RPMI7951 (cell line): Measurements from ENCODE around the gene PLGRKT. TPM values are rescaled to one million over a fixed set of nuclear protein-coding genes. Genes with fewer than 3 reads are reported as not detected.
"Not testable (repeated sequence)": the region's sequence is repeated elsewhere in the genome, so short reads cannot be mapped to it uniquely, and the experiment has no call there.

Experiments used
- DNase-seq: peaks from one replicate; pipeline ENCODE4 v3.0.0-alpha.2; 2012; ENCODE audit warnings: low read depth
- total RNA-seq: library from RNA; depleted of rRNA; stranded (reverse); fragments of >200 nt; shearing (Covaris generic); gene quantifications from 2 replicates; pipeline ENCODE4 v1.2.3, GENCODE V29; 2014

Gene PLGRKT
- total RNA-seq, 1 experiment from 2014 or later: 45.1 TPM

DNA sequence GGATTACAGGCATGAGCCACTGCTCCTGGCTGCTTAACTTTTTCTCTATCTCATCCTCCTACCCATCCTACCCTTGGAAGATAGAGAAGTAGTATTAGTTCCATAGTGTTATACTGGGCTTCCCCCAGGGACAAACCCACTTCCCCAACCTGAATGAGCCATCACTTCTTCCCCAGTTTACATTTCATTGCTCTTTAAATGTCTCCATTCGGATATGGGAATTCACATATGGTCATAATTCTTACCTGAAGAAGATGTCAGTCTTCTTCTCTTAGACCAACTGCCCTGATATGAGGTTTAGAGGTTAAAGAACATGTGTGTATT lies 14.5 kb upstream of the PLGRKT start:
- no peak for DNase-seq

DNA sequence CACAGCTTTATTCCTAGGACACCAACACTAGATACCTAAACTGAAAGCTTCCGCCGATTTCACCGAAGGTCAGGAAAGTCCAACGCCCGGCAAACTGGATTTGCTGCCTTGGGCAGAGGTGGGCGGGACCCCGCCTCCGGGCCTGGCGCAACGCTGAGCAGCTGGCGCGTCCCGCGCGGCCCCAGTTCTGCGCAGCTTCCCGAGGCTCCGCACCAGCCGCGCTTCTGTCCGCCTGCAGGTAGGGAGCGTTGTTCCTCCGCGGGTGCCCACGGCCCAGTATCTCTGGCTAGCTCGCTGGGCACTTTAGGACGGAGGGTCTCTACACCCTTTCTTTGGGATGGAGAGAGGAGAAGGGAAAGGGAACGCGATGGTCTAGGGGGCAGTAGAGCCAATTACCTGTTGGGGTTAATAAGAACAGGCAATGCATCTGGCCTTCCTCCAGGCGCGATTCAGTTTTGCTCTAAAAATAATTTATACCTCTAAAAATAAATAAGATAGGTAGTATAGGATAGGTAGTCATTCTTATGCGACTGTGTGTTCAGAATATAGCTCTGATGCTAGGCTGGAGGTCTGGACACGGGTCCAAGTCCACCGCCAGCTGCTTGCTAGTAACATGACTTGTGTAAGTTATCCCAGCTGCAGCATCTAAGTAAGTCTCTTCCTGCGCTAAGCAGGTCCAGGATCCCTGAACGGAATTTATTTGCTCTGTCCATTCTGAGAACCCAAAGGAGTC lies 12.8 kb upstream of the PLGRKT start, which contains the start of gene CD274:
Gene CD274, plus strand, starts transcription at position 184 of the 733 bp plus-strand sequence. CDS start 5,572 bp downstream, outside the sequence.
- DNase-seq: peak; percentile 92

DNA sequence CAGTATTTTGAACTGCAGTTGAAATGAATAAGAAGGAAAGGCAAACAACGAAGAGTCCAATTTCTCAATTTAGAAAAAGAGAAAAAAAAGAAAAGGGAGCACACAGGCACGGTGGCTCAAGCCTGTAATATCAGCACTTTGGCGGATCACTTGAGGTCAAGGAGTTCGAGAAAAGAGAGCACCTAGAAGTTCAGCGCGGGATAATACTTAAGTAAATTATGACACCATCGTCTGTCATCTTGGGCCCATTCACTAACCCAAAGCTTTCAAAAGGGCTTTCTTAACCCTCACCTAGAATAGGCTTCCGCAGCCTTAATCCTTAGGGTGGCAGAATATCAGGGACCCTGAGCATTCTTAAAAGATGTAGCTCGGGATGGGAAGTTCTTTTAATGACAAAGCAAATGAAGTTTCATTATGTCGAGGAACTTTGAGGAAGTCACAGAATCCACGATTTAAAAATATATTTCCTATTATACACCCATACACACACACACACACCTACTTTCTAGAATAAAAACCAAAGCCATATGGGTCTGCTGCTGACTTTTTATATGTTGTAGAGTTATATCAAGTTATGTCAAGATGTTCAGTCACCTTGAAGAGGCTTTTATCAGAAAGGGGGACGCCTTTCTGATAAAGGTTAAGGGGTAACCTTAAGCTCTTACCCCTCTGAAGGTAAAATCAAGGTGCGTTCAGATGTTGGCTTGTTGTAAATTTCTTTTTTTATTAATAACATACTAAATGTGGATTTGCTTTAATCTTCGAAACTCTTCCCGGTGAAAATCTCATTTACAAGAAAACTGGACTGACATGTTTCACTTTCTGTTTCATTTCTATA lies 12.0 kb upstream of the PLGRKT start:
- DNase-seq: no peak

DNA sequence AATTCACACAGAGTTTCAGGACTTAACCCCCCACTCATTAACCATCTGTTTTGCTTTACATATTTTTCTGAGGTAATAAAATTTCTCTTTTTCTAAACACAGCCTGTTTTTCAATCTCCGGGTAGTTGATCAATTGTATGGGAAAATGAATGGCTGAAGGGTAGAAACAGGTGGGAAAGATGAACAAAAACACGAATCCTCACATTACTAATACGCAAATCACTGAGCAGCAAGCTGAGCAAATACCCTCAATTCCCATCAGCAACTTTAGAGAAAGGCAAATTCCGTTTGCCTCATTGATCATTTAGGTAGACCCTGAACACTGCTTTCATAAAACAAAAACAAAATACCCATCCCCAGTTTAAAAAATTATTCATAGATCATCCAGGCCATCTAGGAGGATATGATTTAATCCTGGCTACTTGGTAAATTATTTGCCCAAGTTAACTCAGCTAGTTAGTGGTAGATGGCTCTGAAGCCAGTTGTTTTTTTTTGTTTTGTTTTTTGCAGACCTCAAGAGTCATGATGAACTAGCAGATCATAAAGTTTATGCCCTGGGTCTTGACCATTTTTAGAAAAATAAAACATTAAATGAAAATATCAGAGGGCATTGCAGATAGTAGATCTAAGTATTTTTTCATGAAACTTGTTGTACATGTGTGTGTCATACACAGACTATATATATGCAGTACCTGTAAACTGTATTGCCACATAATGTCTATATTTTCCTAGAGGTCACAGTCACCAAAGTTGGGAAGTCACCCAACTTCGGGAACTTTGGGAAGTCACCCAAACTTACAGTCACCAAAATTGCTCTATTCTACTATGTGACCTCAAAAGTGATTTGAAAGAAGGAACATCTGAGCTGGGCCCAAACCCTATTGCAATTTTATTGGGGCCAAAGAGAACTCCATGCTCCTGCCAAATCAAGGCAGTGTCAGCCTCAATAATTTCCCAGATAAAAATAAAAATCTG lies 11.0 kb upstream of the PLGRKT start:
- DNase-seq: no peak

DNA sequence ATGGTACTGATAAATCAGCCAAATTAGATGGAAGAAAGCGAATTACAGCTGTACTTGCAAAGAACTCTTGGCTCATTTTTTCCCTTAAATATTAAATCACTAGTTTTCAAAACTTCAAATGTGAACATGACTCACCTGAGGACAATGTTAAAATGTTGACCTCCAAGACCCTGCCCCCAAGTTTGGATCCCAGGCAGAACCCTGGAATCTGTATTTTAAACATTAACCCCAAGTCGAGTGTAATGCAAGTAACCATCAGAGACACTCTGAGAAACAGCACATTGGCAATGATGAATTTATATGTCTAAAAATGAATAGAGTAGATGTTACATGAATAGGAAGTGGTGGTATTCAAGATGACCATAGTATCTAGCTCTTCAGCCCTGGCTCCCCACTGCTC lies 10.3 kb upstream of the PLGRKT start:
- DNase-seq: no peak

DNA sequence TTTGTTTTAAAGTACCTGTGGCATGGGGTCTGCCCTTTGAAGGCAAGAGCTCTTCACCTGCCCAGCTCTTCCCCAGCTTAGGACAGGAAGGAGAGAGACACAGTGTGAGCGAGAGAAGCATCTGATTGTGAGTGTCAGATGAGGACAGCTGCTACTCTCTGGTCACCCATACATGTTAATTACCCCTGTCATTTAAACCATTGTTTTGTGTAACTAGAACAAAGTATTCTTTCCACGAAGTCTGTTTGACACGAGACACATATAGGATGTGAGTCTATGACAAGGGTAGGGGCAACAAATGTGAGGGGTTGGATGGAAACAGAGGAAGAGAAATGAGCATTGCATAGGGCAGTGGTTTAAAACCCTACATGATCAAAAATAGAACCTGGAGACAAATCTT lies 9.6 kb upstream of the PLGRKT start:
- DNase-seq: no peak

DNA sequence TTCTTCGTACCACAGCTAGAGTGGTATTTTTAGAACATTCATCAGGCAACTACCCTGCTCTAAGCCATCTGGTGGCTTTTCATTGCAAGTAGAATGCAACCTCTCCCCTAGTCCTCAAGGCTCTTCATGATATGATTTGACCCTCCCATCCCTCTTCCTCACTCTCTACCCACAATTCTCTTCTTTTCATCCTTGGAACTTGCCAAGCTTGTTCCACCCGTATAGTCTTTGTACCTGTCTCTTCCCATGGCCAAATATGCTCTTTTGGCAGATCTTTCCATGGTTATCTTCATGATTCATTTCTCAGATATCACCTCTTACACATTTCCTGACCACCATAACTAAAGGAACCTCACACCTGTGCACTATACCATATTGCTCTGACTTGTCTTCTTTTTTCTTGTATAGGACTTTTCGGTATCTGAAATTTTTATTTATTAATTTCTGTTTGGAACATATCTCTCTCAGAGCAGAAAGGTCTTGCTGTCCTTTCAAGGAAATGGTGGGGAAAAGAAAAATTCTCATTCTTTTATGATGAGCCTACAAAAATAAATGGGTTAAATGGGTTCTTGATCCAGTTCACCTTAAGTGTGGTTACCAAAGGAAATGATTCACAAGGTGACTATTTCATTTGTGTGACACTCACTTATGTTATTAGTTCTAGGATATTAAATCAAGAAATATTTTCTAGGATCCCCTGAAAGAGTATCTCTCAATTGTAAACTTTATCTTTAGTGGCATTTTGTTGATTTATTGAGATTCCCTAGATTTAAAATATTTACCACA lies 8.9 kb upstream of the PLGRKT start:
- peak; percentile 13 for DNase-seq

DNA sequence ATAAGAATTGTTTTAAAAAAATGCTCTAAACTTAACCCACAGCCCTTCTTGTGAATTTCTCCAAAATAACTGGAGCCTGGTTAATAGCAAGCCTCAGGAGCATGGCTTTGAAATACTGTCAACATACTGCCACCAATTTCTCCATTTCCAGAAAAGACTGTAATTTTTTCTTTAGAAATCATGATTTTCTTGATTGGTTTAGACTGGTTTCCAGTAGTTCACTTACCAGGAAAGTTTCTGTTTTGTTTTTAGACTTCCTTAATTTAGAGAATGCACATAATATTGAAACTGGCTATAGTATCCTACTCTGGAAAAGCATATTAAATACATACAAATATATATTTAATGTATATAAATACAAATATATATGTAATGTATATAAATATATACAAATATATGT lies 8.2 kb upstream of the PLGRKT start:
- DNase-seq: no peak

DNA sequence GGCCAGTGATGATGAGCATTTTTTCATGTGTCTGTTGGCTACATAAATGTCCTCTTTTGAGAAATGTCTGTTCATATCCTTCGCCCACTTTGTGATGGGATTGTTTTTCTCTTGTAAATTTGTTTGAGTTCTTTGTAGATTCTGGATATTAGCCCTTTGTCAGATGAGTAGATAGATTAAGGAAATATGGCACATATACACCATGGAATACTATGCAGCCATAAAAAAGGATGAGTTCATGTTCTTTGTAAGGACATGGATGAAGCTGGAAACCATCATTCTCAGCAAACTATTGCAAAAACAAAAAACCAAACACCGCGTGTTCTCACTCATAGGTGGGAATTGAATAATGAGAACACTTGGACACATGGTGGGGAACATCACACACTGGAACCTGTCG lies 7.4 kb upstream of the PLGRKT start:
- DNase-seq: not testable (repeated sequence)

DNA sequence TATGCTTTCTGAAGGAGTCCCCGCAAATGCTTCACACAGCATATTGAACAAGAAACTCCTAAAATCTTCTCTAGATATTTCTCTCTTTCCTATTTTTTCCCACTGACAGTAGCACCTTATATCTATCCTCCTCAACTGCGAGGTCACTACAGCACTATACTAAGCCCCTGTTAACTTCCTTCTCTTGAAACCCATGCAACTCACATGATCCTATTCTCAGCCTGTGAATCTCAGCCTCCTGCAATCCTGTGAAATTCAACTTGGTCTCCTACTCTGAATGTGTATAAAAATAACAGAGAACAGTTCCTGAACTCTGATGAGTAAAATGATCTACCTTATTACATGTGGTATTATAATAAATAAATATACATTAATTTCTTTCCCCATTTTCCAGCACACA lies 6.1 kb upstream of the PLGRKT start:
- no peak for DNase-seq

DNA sequence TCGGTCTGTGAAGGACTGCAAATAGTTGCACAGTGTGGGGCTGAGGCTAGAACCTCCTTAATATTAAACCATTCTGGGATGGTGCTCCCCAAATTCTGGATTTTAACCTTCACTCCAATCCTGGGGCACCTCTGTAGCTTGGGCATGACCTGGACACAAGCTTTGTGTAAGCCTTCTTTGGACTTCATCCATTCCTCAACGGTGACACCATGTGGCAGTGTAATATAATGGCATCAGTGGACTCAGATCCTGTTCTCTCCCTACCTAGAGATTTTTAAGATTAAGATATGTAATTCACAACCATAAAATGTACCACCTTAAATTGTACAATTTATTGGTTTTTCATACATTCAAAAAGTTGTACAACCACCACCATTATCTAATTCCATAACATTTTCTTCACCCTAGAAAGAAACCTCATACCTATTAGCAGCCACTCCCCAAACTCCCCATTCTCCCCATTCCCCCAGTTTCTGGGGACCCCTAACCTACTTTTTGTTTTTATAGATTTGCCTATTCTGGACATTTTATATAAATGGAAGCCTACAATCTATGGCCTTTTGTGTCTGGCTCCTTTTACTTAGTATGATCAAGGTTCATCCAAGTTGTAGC lies 4.8 kb upstream of the PLGRKT start:
- DNase-seq: peak; percentile 58

DNA sequence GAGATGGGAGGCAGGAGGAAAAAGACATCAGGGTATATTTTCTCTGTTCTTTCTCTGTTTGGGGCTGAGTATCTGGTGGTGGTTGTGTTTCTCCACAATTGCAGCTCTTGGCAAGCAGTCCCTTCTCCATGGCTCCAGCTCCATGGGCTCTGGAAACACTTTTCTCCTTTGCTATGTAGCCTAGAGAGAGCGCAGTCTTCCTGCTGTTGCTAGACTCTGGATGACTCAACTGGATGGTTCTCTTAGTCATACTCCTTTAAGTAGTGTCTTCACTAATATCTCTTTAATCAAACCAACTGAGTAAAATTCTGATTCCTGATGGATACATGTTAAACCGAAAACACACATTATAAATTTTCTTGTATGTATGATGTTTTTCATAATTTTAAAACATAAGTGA lies 3.3 kb upstream of the PLGRKT start:
- DNase-seq: peak; percentile 73

DNA sequence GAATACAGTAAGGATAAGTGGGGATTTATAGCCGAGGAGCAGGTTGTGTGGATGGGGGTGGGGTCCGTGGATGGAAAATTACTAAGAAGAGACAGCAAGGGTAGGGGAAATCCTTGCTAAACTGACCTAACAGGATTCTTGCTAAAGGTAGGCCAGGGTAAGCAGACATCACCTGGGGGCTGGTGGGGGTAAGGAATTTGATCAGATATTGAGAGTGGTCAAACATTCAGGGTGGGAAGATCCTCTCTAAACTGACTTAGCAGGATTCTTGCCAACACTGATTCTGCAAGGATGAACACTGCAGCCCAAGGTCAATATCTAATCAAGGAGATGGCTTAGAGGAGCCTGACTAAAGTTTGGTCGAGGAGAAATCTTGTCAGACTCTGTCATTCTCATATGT lies 2.7 kb upstream of the PLGRKT start:
- DNase-seq: no peak

DNA sequence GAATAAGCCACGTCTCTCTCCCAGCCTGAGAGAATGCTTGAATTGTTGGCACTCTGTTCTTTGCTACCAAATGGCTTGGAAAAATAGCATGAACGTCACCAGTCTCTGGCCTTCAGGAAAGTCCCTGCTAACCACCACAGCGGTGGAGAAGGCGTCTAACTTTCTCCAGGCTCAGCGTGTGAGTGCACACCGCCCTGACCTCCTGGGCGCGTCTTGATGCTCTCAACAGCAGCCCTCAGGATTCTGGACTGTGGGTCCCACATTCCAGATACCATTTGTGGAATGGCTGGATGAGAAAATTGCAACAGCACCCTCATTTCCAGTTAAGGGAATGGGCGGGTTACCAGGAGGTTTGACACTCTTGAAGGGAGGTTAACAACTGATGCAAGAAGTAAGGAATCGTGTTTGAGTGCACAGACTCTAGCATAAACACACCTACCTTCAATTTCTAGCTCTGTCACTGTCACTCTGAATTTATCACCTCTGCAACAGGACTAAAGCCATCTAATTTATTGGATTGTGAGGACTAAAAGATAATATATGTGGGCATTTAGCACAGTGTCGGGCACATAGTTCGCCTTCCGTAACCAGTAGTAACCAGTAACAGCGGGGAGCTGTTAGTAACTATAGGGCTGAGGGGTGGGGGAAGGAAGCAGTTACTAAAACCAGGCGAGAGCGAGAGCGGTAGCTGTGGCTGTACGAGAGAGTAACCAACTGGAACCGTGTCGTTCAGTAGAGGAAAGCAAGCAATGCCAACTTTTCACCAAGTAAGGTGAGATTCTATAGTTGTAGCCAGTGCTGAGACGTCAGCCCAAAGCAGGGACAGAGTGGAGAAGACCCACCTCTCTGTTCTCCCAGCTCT lies 807 bp upstream of the PLGRKT start:
- peak; percentile 66 for DNase-seq

DNA sequence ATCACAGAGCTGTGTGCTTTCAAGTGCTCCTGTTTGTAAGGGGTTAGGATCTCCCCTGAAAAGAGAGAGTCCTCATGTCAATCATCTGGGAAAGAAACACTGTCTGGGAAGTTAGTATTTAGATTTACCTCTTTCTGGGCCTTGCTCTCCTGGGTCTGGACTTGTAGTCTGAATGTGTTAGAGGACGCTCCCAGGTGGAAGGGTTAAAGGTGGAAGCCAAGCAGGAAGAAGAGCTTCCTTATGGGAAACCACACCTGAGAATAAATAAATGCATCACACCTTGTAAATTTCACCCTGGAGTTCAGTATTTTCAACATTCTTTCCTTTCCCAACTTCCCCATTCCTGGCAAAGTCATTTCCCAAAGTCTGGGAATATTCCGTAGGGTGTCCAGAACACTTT lies 1.3 kb downstream of the PLGRKT start:
- DNase-seq: no peak

DNA sequence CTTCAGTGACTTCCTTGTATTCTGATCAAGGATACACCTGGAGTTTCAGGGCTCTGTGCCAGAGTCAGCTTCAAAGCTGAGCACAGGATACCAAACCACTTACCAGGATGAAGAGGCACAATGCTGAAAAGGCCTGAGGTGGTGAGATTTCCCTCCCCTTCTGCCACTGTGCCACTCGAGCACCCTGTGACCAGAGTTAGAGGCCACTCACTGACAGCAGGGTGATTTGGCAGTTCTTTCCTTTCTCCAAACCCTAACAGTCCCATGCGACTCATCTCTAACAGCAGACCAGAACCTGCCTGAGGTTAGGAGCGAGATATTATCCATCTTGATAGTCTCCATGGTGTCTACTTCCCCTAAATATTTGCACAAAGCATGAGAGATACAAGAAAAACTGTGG lies 1.8 kb downstream of the PLGRKT start:
- DNase-seq: peak; percentile 36

DNA sequence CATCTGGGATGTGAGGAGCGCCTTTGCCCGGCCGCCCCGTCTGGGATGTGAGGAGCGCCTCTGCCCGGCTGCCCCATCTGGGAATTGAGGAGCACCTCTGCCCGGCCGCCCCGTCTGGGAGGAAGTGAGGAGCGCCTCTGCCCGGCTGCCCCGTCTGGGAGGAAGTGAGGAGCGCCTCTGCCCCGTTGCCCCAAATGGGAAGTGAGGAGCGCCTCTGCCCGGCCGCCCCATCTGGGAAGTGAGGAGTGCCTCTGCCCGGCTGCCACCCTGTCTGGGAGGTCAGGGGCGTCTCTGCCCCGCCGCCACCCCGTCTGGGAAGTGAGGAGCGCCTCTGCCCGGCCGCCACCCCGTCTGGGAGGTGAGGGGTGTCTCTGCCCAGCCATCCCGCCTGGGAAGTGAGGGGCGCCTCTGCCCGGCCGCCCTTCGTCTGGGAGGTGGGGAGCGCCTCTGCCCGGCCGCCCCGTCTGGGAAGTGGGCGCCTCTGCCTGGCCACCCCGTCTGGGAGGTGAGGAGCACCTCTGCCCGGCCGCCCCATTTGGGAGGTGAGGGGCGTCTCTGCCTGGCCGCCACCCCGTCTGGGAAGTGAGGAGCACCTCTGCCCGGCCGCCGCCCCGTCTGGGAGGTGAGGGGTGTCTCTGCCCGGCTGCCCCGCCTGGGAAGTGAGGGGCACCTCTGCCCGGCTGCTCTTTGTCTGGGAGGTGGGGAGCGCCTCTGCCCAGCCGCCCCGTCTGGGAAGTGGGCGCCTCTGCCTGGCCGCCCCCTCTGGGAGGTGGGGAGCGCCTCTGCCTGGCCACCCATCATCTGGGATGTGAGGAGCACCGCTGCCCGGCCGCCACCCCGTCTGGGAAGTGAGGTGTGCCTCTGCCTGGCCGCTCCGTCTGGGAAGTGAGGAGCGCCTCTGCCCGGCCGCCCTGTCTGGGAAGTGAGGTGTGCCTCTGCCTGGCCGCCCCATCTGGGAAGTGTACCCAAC lies 3.6 kb downstream of the PLGRKT start:
- not testable (repeated sequence) for DNase-seq

DNA sequence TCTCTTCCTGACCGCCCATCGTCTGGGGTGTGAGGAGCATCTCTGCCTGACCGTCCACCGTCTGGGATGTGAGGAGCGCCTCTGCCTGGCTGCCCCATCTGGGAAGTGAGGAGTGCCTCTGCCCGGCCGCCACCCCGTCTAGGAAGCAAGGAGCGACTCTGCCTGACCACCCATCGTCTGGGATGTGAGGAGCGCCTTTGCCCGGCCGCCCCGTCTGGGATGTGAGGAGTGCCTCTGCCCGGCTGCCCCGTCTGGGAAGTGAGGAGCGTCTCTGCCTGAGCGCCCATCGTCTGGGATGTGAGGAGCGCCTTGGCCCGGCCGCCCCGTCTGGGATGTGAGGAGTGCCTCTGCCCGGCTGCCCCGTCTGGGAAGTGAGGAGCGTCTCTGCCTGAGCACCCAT lies 4.4 kb downstream of the PLGRKT start:
- not testable (repeated sequence) for DNase-seq

DNA sequence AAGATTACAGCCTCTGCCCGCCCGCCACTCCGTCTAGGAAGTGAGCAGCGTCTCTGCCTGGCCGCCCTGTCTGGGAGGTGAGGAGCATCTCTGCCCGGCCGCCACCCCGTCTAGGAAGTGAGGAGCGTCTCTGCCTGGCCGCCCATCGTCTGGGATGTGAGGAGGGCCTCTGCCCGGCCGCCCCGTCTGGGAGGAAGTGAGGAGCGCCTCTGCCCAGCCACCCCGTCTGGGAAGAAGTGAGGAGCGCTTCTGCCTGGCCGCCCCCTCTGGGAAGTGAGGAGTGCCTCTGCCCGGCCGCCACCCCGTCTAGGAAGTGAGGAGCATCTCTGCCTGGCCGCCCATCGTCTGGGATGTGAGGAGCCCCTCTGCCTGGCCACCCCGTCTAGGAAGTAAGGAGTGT lies 4.8 kb downstream of the PLGRKT start:
- DNase-seq: not testable (repeated sequence)
